Dendritic cell treated with granulocyte-macrophage colony-stimulating factor and Interleukin-4, amounts not matched to agents 40 ng/mL and 50 ng/mL, for 4 days (primary cell): ENCODE results near the gene CES1.
"Not testable (repeated sequence)": the region's sequence is repeated elsewhere in the genome, so short reads cannot be mapped to it uniquely, and the experiment has no call there.

Experiments used
- H3K27ac Mint-ChIP-seq: one replicate; pipeline ENCODE4 v1.8.0; 2022; ENCODE audit warnings: mild to moderate bottlenecking, mixed read lengths
- H3K27me3 Mint-ChIP-seq: one replicate; pipeline ENCODE4 v1.8.0; 2022; ENCODE audit warnings: mild to moderate bottlenecking, mixed read lengths
- H3K36me3 Mint-ChIP-seq: one replicate; pipeline ENCODE4 v1.8.0; 2022; ENCODE audit warnings: low read depth, mixed read lengths
- H3K4me1 Mint-ChIP-seq: one replicate; pipeline ENCODE4 v1.8.0; 2022; ENCODE audit warnings: low read depth, mixed read lengths
- H3K4me3 Mint-ChIP-seq: one replicate; pipeline ENCODE4 v1.8.0; 2022; ENCODE audit warnings: mild to moderate bottlenecking, moderate library complexity, mixed read lengths
- H3K9me3 Mint-ChIP-seq: one replicate; pipeline ENCODE4 v1.8.0; 2022; ENCODE audit warnings: mixed read lengths
- intact Hi-C: fragments of 100-400 bp; cut with micrococcal nuclease; formaldehyde crosslinking; loops from one replicate; pipeline ENCODE4 v1.15.0; 2022

CES1 gene

DNA sequence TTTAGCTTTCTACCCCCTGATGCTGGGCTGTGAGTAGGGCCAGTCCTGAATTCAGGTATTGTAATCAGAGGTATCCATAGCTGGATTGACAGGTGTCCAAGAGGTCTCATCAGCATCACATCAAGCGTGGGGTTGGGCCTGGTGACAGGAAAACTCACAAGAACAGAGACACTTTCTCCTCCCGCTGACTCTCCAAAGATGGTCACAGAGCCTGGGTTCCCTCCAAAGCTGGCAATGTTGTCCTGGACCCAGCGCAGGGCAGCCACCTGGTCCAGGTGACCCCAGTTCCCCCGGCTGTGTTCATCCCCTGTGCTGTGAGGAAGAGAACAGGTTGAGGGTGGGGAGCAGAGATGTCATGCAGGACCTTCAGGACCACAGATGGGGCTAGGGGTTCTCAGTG is 11.7 kb downstream of the CES1 start:
- intact Hi-C loops = no loop called here
- Mint-ChIP-seq H3K4me3 (no peak overlapping the region), H3K9me3 (no peaks in the 10 kb centered on the region), H3K36me3 (no peaks in the 10 kb centered on the region), H3K27ac (no peak overlapping the region), H3K27me3 (peaks cover 16% of the 10 kb centered on the region), H3K4me1 (no peaks in the 10 kb centered on the region)

DNA sequence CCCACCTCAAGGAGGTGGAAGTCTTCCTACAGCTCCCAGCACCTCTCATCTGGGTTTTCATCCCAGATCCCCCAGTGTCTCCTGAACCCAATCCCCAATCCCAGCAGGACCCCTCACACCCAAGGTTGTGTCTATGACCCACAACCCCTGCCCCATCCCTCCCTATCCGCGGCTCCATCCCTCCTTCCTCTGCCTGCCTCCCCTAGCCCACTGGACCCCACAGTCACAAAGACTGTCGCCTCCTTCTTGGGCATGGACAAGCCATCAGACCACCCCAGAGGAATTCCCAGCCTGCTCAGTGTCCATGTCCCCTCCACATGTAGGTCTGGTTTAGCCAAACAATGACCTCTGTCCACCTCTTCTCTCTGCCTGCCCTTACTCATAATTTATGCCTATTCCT is 12.3 kb downstream of the CES1 start:
- H3K27me3 Mint-ChIP-seq = peaks cover 21% of the 10 kb centered on the region
- intact Hi-C loops = no loop called here
- H3K4me1 Mint-ChIP-seq = no peaks in the 10 kb centered on the region
- no peaks in the 10 kb centered on the region for H3K36me3 Mint-ChIP-seq
- H3K4me3 Mint-ChIP-seq = no peak overlapping the region
- H3K27ac Mint-ChIP-seq = no peak overlapping the region
- no peaks in the 10 kb centered on the region for H3K9me3 Mint-ChIP-seq

DNA sequence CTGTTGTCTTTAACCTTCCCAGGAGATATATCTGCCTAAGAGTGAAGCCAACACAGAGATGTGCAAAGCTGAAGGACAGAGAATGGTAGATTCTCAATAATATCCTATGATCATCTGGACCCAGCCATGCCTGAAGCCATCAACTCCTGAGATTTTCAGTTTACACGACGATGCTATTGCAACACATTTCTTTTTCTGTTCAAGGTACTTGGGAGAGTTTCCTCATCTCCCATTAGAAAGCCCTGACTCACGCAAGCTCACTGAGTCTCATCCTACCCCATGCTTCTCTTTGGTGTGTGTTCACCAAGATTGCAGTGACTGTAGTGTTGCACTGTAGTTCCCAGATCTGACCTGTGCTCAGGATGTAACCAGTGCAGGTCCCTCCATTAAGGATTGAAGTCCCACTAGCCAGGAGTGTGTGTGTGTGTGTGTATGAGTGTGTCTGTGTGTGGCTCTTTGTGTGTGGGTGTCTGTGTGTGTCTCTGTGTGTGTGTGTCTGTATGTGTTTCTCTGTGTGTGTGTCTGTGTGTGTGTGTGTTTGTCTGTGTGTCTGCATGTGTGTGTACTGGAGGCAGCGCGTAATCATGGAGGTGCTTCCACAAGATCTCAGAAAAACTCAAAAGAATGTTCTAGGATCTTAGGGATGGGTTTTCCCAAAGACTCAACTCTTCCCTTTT is 15.5 kb downstream of the CES1 start:
- peaks cover 23% of the 10 kb centered on the region for H3K27me3 Mint-ChIP-seq
- H3K27ac Mint-ChIP-seq = no peak overlapping the region
- H3K9me3 Mint-ChIP-seq = no peaks in the 10 kb centered on the region
- H3K4me1 Mint-ChIP-seq = no peaks in the 10 kb centered on the region
- H3K4me3 Mint-ChIP-seq = no peak overlapping the region
- H3K36me3 Mint-ChIP-seq = no peaks in the 10 kb centered on the region
- intact Hi-C loops = no loop called here

DNA sequence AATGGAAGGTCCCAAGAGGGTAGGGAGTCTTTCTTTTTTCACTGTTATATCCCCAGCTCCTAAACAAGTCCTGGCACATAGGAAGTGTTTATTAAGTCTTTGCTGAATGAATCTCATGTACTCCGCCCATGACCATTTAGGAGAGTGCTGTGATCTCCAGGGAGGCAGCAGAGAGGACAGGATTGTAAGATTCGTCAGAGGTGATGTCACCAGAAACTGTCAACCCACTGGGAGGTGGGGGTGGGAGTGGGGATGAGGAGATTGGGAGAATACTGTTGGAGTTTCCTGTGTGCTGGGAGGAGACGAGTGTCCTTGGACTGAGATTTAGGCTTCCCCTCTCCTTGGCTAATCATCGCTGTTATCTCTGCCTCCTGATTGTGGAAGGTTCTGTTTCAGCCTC is 16.7 kb downstream of the CES1 start:
- H3K4me3 Mint-ChIP-seq, H3K36me3 Mint-ChIP-seq, H3K4me1 Mint-ChIP-seq, H3K9me3 Mint-ChIP-seq, intact Hi-C loops, H3K27ac Mint-ChIP-seq: not testable (repeated sequence)
- H3K27me3 Mint-ChIP-seq = peaks cover 26% of the 10 kb centered on the region

DNA sequence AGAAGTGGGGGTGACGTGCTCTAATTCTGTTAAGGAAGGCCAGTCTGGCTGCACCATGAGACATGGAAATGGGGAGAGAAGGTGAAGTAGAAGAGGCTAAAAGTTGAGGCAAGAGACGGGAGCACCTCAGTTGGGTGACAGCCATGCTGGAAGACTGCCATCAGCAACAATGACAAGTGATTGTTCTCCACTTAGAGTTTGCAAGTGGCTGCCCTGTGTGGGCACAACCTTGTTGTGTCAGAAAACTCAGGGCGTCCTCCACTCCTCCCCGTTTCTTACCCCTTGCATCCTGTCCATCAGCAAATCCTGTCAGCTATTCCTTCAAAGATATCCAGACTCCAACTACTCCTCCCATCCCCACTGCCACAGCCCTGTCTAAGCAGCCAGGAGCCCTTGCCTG is 17.6 kb downstream of the CES1 start:
- peaks cover 25% of the 10 kb centered on the region for H3K27me3 Mint-ChIP-seq
- no peak overlapping the region for H3K27ac Mint-ChIP-seq
- H3K4me3 Mint-ChIP-seq = no peak overlapping the region
- intact Hi-C loops = no loop called here
- no peaks in the 10 kb centered on the region for H3K4me1 Mint-ChIP-seq
- no peaks in the 10 kb centered on the region for H3K9me3 Mint-ChIP-seq
- no peaks in the 10 kb centered on the region for H3K36me3 Mint-ChIP-seq

DNA sequence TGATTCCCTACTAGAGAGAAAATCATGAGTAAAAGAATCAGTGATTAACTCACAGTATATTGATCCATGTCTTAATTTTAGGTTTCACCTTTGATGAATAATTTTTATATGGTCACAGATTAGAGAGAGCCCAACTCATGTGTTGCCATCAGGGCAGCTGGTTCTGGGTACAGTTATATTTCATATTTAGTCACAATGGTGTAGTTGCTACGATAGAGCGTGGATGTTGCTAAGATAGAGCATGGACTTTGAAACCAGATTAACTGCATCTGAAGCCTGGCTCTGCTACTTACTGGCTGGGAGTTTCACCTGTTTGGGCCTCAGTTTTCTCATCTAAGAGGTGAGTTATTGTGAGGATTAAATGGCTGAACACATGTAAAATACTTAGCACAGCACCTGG is 18.7 kb downstream of the CES1 start:
- H3K36me3 Mint-ChIP-seq, H3K4me1 Mint-ChIP-seq, H3K27ac Mint-ChIP-seq, intact Hi-C loops, H3K4me3 Mint-ChIP-seq, H3K9me3 Mint-ChIP-seq: not testable (repeated sequence)
- peaks cover 26% of the 10 kb centered on the region for H3K27me3 Mint-ChIP-seq

DNA sequence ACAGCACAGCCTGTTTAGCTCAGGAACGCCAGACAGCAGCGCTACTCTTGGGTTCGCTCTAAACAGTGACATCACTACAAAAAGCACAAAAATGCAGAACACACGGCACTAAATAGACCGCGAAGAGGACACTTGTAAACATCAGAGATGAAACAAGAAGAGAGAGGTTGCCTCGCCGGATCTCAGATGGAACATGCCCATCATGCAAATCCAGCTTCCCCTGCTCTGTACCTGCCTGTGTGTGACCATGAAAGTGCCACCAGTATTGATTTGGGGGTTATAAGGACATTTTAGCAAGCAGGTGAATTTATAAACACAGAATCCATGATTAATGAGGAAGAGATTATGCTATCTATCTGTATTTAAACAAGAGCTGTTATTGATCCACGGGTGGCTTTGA is 19.2 kb downstream of the CES1 start:
- H3K4me3 Mint-ChIP-seq, intact Hi-C loops, H3K36me3 Mint-ChIP-seq, H3K27ac Mint-ChIP-seq, H3K9me3 Mint-ChIP-seq, H3K4me1 Mint-ChIP-seq: not testable (repeated sequence)
- H3K27me3 Mint-ChIP-seq = peaks cover 25% of the 10 kb centered on the region

DNA sequence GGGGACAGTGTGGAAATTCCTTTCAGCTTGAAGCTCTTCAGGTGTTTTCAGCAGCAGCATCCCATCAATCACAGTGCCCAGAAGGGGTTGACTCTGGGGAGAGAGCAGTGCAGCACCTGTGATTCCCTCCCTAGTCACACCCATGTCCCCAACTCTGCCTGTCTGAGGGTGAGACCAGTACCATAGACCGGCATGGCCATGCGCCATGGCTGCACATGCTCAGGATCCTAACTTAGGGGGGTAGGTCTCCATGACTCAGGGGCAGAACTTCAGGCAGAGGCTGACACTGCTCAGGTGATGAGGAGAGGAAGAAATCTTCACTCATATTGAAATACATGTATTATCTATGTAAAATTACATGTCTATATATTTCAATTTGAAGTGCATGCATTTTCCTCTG is 19.9 kb downstream of the CES1 start:
- Mint-ChIP-seq H3K9me3 (no peaks in the 10 kb centered on the region), H3K27me3 (peaks cover 24% of the 10 kb centered on the region), H3K4me1 (no peaks in the 10 kb centered on the region), H3K36me3 (no peaks in the 10 kb centered on the region), H3K4me3 (no peak overlapping the region), H3K27ac (no peak overlapping the region)
- intact Hi-C loops = no loop called here

DNA sequence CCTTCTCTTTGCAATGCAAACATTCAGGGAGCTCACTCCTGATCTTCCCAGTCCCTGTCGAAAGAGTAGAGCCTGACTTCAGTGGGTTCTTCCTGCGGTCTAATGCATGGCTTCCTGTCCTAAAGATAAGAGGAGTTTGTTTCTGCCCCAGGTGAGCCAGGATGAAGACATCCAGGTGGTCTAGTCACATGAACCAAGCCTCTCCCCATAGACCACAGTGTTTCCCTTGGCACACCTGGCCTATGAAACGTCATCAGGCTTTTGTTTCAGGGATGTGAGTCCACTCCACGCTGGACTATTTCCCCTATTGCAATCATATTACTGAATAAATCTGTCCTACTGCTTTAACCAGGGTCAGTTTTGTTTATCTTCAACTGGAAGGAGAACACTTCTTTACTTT is 21.1 kb downstream of the CES1 start:
- H3K27ac Mint-ChIP-seq = no peak overlapping the region
- no peaks in the 10 kb centered on the region for H3K9me3 Mint-ChIP-seq
- H3K27me3 Mint-ChIP-seq = peaks cover 23% of the 10 kb centered on the region
- H3K36me3 Mint-ChIP-seq = no peaks in the 10 kb centered on the region
- intact Hi-C loops = no loop called here
- no peaks in the 10 kb centered on the region for H3K4me1 Mint-ChIP-seq
- no peak overlapping the region for H3K4me3 Mint-ChIP-seq

DNA sequence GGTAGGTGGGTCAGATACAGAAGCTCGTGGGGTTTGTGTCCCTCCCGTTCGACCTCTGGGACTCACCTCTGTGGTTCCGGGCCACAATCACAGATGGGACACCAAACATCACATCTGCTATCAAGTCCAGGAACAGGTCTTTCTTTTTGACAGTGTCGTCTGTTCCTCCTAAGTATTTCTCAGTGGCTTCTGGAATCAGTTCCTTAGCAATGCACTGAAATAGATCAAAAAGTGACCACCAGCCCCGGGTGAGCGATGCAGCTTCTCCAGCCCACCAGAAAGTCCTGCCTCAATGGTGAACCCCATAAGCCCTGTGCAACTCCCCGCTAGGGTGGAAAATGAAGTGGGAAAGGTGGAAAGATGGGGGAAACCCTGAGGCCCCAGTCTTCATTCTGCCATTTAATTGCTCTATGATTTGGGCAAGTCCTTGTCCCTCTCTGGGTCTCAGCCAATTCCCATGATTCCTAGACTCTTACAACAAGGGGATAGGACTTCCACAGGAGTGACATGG is 22.4 kb downstream of the CES1 start:
- H3K4me3 Mint-ChIP-seq = no peak overlapping the region
- no peaks in the 10 kb centered on the region for H3K36me3 Mint-ChIP-seq
- H3K9me3 Mint-ChIP-seq = no peaks in the 10 kb centered on the region
- H3K27me3 Mint-ChIP-seq = peaks cover 16% of the 10 kb centered on the region
- intact Hi-C loops = no loop called here
- H3K4me1 Mint-ChIP-seq = no peaks in the 10 kb centered on the region
- H3K27ac Mint-ChIP-seq = no peak overlapping the region

DNA sequence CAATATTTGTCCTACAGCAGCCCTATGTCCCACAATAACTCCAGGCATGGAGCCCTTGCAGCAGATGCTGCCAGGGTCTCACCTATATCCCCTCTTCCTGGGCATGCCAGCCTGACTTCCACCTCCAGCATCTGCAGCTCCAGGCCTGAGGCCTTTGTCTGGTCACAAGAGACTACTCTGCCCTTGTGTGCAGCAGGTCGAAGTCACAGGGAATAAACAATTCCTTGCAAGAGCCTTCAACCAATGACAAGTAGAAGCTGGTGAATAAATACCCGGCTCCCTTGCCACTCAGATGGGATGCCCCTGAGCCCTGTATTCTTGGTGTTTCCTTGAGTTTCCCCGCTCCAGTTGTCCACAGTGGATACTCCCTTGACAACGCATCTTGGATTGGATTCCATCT is 23.0 kb downstream of the CES1 start:
- Mint-ChIP-seq H3K27me3 (peaks cover 13% of the 10 kb centered on the region), H3K36me3 (no peaks in the 10 kb centered on the region), H3K4me1 (no peaks in the 10 kb centered on the region), H3K27ac (no peak overlapping the region), H3K4me3 (no peak overlapping the region), H3K9me3 (no peaks in the 10 kb centered on the region)
- intact Hi-C loops = no loop called here

DNA sequence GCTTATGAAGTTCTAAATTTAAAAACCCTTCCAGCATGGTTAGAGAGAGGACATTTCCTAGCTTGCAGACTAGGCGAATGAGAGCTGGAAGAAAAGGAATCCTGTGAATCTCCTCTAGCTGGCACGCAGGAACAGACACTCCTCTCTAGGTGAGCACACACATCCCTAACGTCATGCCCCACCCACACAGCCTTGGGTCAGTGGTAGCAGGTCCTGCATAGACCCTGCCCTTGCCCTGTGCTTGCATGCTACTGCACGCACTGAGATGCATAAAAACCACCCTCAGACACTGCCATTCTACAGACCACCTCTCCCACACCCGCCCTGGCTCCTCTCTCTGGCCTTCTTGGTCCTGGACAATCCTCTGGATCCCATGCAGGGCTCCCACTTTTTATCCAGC is 23.5 kb downstream of the CES1 start:
- H3K27ac Mint-ChIP-seq = no peak overlapping the region
- H3K27me3 Mint-ChIP-seq = peaks cover 10% of the 10 kb centered on the region
- no peaks in the 10 kb centered on the region for H3K36me3 Mint-ChIP-seq
- no peak overlapping the region for H3K4me3 Mint-ChIP-seq
- intact Hi-C loops = no loop called here
- no peaks in the 10 kb centered on the region for H3K9me3 Mint-ChIP-seq
- H3K4me1 Mint-ChIP-seq = no peaks in the 10 kb centered on the region

DNA sequence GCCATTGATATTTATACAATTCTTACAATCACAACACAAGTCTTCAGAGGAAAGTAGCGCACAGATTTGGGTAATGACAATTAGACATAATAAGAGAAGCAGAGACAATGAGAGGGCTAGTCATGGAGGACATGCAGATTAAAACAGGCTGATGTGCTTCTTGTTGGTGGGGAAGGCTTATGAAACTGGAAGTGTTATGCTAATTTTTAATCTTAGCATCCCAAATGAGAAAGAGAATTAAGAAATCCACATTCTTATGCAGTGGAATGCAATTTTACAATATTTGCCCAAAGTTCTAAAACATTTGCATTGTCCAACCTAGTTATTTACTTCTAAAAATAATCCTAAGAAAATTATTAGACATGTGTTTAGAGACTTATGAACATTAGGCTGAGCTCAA is 24.6 kb downstream of the CES1 start:
- intact Hi-C loops, H3K27ac Mint-ChIP-seq, H3K36me3 Mint-ChIP-seq, H3K9me3 Mint-ChIP-seq, H3K4me3 Mint-ChIP-seq, H3K4me1 Mint-ChIP-seq: not testable (repeated sequence)
- peaks cover 10% of the 10 kb centered on the region for H3K27me3 Mint-ChIP-seq

DNA sequence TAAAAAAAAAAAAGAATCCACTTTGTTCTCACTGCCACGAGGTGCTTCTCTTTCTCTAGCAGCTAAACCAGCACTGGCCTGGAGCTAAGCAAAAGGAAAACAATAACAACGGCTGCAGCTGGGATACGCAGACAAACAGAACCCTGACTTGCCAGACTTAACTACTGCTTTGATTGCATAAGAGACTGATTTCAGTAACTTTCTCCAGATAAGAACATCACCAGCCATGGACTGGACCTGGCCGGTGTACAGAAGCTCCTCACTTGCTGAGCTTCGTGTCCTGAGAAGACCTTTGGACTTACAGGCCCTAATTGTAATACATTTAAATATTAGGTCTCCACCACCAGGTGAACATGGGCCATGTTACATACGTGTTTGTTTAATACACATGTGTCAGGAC is 27.8 kb downstream of the CES1 start:
- H3K9me3 Mint-ChIP-seq = not testable (repeated sequence)

DNA sequence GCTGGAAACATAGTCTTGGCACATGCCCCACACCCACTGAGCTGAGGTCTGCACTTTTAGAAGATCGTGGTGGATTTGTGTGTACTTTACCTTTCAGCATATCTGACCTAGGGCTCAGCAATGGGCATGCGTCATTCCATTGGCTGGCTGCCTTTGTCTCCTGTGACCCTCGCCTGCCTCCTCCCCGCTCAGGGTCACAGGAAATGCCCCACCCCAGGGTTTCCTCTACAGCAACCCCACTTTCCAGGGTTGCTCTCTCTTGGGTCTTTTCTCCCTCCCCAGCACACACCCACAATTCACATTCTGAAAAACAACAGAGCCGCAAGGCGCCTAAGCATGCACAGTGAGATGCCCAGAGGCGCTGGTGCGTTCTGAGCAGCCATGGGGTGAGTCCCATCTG is 29.2 kb downstream of the CES1 start:
- H3K4me3 Mint-ChIP-seq, H3K27ac Mint-ChIP-seq, H3K4me1 Mint-ChIP-seq, H3K9me3 Mint-ChIP-seq, H3K27me3 Mint-ChIP-seq, H3K36me3 Mint-ChIP-seq, intact Hi-C loops: not testable (repeated sequence)

More for the DNA sequence above, 27.8 kb downstream of the CES1 start:
- H3K4me1 Mint-ChIP-seq, H3K27ac Mint-ChIP-seq, H3K4me3 Mint-ChIP-seq, H3K36me3 Mint-ChIP-seq, intact Hi-C loops, H3K27me3 Mint-ChIP-seq: not testable (repeated sequence)
